Measurements from ENCODE around the gene YTHDF1. TPM values are rescaled to one million over a fixed set of nuclear protein-coding genes. Genes with fewer than 3 reads are reported as not detected.

The YTHDF1 gene
- total RNA-seq, result 11.2 and 13.1 TPM in 2 replicates

DNA sequence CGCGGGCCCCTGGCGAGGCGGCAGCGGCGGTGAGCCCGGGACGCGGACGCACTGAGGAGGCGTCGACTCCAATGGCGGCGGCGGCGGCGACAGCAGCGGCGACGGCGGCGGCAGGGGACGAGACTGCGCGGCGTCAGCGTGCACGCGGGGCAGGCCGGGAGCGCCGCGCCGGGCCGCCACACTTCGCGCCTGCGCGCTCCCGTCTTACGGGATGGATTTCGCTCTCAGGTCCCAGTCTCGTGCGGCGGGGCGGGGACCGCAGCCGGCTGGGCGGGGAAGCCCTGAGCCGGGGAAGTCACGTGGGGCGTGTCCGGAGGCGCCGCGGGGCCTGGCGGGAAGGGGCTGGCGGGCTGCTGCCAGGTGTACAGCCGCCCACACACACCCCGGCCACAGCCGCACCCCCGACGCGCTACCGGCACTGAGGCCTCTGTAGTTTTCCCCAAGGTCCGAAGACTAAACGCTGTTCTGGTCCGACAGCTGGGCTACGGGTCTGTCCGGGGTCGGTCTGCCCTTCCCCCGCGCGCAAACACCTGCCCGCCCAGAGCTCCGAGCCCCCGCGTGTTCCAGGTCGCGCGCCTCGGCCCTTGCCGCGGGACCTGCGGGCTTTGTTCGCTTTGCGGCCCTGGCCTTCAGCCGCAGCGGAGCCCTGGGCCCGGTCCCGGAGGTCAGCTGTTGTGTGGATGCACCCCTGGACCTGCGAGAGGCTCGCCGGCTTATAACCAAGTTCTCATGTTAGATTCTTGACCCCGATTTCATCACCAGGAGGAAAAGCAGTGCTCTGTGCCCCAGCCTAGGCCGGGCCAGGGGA, at the start of gene YTHDF1:
Gene YTHDF1, minus strand, starts transcription at position 91 of the 808 bp plus-strand sequence. CDS start 239 bp downstream, outside the sequence.

DNA sequence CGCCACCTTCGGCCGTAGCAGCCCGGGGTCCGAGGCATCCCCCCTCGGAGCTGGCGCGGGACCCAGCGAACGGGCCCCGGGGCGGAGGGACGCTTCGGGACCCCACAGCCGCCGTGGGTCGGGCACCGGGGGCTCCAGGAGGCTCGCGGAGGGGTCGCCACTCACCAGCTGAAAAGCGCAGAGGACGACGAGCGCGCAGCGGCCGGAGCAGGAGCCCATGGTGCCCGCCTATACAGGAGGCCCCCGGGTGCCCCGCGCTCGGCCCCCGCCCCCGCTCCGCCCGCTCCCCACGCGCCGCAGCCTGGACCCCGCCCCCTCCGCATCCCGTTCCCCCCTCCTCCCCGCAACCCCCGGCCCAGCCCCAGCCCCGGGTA, 38.3 kb upstream of the YTHDF1 start, which contains the start of gene NKAIN4:
Gene NKAIN4, minus strand, starts transcription at position 232 of the 374 bp plus-strand sequence. Its CDS starts 13 bp downstream, at position 219.

DNA sequence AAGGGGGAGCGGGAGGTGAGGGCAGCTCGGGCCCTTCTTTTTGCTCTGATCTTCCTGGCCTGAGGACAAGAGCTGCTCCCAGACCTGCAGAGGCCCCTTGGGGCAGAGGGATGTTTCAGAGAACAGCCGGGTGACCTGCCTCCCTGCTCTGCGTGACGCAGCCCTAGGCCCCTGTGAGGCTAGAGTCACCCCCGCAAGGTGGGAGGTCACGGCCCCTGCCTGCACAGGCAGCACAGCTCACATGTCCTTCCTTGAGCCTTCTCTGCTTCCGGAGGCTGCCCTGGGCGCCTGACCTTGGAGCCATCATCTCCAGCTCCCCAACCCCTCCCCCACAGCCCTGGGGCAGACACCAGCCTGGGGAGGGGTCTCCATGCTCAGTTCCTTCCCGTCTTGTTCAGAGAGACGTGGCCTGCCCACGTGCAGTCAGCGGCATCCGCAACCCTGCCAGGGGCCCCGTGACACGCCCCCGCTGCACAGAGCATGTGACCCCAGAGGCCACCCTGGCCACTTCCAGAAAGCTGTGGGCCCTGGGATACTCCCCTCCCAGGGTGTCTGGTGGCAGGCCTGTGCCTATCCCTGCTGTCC, 19.6 kb upstream of the YTHDF1 start, which contains the start of gene BIRC7:
Gene BIRC7, plus strand, starts transcription at position 507 of the 585 bp plus-strand sequence. CDS start 192 bp downstream, outside the sequence.

Other genes with a start within 250 kb of the YTHDF1 start
- not detected in 2 replicates for gene BHLHE23, start 209.2 kb downstream of the YTHDF1 start, total RNA-seq
- 0.32 TPM in 1 of 2 replicates, not detected in the other for gene BIRC7, start 19.8 kb upstream of the YTHDF1 start, total RNA-seq
- not detected in 2 replicates for gene NKAIN4, start 38.3 kb upstream of the YTHDF1 start, total RNA-seq
- 61.4 and 64.8 TPM in 2 replicates for gene ARFGAP1, start 56.7 kb upstream of the YTHDF1 start, total RNA-seq
- under 0.01 TPM in 1 of 2 replicates, not detected in the other for gene COL20A1, start 77.1 kb upstream of the YTHDF1 start, total RNA-seq
- gene CHRNA4, start 145.2 kb upstream of the YTHDF1 start, total RNA-seq, result not detected in 2 replicates

Data from bronchial smooth muscle cell (primary cell).